SK-N-MC (cell line): ENCODE measurements around the gene CHST13.

Experiments used
- EZH2 ChIP-seq: fragments of 200-600 bp; sonication (generic); IDR thresholded peaks from one replicate; pipeline ENCODE4 v1.6.1; 2017; ENCODE audit warnings: antibody characterized with exemption
- POLR2AphosphoS5 ChIP-seq: IDR thresholded peaks from 2 replicates; pipeline ENCODE4 v1.6.1; 2012; ENCODE audit warnings: mild to moderate bottlenecking, low read depth, low read length, borderline replicate concordance

- no peak for TF ChIP-seq POLR2AphosphoS5
- TF ChIP-seq EZH2, result no peak
Observed at GRCh38 chr3:126538966-126539365, 15.0 kb downstream of the CHST13 start.
